HCT116 (cell line): Measurements from ENCODE around the gene CTRB2.
"Not testable (repeated sequence)": the region's sequence is repeated elsewhere in the genome, so short reads cannot be mapped to it uniquely, and the experiment has no call there.

Experiments
- EZH2 ChIP-seq: fragments of 200-600 bp; sonication (generic); IDR thresholded peaks from 2 replicates; pipeline ENCODE4 v1.6.1; 2017; ENCODE audit warnings: antibody characterized with exemption, mixed run types
- EZH2phosphoT487 ChIP-seq: fragments of 200-600 bp; IDR thresholded peaks from 2 replicates; pipeline ENCODE4 v1.6.1; 2018; ENCODE audit warnings: antibody characterized with exemption, borderline replicate concordance
- POLR2A ChIP-seq: IDR thresholded peaks from 2 replicates; pipeline ENCODE4 v1.7.0; 2011; ENCODE audit warnings: borderline replicate concordance; ENCODE audit not compliant: insufficient read depth, insufficient read length; ENCODE audit errors: extremely low read depth
- POLR2AphosphoS5 ChIP-seq: IDR thresholded peaks from 2 replicates; pipeline ENCODE4 v1.6.1; 2011; ENCODE audit warnings: mild to moderate bottlenecking, low read depth, low read length, moderate library complexity
- RAD21 ChIP-seq: IDR thresholded peaks from 2 replicates; pipeline ENCODE4 v1.6.1; 2012; ENCODE audit warnings: low read depth, mild to moderate bottlenecking
- SP1 ChIP-seq: IDR thresholded peaks from 2 replicates; pipeline ENCODE4 v1.6.1; 2012; ENCODE audit warnings: low read depth
- ZNF274 ChIP-seq: fragments of 200-500 bp; sonication (Bioruptor generic); IDR thresholded peaks from 2 replicates; pipeline ENCODE4 v1.6.1; 2014; ENCODE audit warnings: mild to moderate bottlenecking, low read depth, low read length, inconsistent platforms
- TF ChIP-seq, protein P1 (sequence below): IDR thresholded peaks from 2 replicates; pipeline ENCODE4 v1.6.1; 2012
- TF ChIP-seq, protein P2 (sequence below), 3 experiments: fragments of 200-600 bp in 1 of 3; sonication (generic) in 1 of 3; IDR thresholded peaks in 2 of 3; conservative IDR thresholded peaks in 1 of 3; 2 replicates each; pipeline ENCODE4 v1.5.1; 2012 to 2017; ENCODE audit warnings: low read depth in 2 of 3, low read length in 2 of 3, antibody characterized with exemption in 1 of 3, borderline replicate concordance in 1 of 3, control low read depth in 1 of 3, mild to moderate bottlenecking in 1 of 3, mixed read lengths in 1 of 3, mixed run types in 1 of 3, moderate library complexity in 1 of 3; ENCODE audit not compliant: insufficient read depth in 1 of 3
- TF ChIP-seq, protein P3 (sequence below): IDR thresholded peaks from 2 replicates; pipeline ENCODE4 v1.6.1; 2012

DNA sequence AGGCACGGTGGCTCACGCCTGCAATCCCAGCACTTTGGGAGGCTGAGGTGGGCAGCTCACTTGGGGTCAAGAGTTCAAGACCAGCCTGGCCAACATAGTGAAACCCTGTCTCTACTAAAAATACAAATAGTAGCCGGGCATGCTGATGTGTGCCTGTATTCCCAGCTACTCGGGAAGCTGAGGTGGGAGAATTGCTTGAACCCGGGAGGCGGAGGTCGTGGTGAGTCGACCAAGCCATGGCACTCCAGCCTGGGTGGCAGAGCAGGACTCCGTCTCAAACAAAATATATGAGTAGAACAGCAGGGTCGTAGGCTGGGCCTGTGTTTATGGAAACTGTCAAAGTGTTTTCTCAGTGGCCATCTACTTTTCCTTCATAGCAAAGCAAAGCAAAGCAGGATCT lies 4.3 kb upstream of the CTRB2 start:
- TF ChIP-seq, protein P1, sequence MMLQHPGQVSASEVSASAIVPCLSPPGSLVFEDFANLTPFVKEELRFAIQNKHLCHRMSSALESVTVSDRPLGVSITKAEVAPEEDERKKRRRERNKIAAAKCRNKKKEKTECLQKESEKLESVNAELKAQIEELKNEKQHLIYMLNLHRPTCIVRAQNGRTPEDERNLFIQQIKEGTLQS, result not testable (repeated sequence)
- TF ChIP-seq, protein P2, sequence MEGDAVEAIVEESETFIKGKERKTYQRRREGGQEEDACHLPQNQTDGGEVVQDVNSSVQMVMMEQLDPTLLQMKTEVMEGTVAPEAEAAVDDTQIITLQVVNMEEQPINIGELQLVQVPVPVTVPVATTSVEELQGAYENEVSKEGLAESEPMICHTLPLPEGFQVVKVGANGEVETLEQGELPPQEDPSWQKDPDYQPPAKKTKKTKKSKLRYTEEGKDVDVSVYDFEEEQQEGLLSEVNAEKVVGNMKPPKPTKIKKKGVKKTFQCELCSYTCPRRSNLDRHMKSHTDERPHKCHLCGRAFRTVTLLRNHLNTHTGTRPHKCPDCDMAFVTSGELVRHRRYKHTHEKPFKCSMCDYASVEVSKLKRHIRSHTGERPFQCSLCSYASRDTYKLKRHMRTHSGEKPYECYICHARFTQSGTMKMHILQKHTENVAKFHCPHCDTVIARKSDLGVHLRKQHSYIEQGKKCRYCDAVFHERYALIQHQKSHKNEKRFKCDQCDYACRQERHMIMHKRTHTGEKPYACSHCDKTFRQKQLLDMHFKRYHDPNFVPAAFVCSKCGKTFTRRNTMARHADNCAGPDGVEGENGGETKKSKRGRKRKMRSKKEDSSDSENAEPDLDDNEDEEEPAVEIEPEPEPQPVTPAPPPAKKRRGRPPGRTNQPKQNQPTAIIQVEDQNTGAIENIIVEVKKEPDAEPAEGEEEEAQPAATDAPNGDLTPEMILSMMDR (IDR thresholded peaks at IDR 0.05 in 2 of 3, conservative IDR thresholded peaks at IDR 0.05 in 1 of 3; ENCODE audit: borderline replicate concordance in 1 of 3, insufficient read depth in 1 of 3, low read depth in 2 of 3, low read length in 2 of 3), result not testable (repeated sequence)
- TF ChIP-seq, protein P3, sequence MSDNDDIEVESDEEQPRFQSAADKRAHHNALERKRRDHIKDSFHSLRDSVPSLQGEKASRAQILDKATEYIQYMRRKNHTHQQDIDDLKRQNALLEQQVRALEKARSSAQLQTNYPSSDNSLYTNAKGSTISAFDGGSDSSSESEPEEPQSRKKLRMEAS, result not testable (repeated sequence)
- not testable (repeated sequence) for TF ChIP-seq SP1, EZH2, RAD21, ZNF274, EZH2phosphoT487, POLR2AphosphoS5, POLR2A
